HG02678 (cell line): ENCODE measurements around the gene SUGP1.

Experiments
- ATAC-seq: cut with Tn5 transposase; IDR thresholded peaks from one replicate; pipeline ENCODE4 v1.9.1; 2021; ENCODE audit warnings: mild to moderate bottlenecking, moderate library complexity; ENCODE audit not compliant: unreplicated experiment

Gene SUGP1

DNA sequence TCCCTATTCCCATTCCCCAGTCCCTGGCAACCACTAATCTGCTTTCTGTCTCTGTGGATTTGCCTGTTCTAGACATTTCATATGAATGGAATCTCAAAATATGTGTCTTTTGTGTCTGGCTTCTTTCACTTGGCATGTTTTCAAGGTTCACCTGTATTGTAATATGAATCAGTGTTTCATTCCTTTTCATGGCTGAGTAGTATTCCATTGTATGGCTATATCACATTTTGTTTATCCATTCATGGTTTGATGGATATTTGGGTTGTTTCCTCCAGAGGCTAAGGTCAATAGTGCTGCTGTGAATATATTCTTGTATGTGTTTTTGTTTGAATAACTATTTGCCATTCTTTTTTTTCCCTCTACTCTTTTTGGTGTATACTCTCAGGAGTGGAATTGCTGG is 84.1 kb downstream of the SUGP1 start:
- ATAC-seq, result no peak

DNA sequence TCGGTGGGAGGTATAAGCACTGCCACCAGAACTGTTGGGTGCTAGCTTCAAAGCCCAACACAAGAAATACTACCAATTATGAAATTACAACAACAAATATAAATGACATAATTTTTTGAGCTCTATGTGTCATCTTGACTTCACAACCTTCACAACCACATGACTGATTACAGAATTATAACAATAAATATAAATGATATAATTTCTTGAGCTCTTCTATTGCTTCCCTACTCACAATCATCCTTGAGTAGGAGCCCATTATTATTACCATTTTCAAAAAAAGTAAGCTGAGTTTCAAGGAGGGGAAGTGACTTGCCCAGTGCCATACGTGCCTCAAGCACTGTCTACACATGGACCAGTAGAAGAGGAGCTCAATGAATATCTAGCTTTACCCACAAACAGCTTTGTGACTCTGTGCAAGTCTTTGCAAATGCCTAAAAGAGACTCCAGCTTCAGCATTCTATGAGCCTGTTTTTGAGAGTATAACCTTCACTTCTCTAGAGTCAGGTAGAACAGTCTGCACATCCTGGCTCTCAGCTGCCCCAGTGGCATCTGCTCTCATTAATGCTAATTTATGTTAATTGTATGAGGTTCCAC is 86.0 kb downstream of the SUGP1 start:
- ATAC-seq, result no peak

DNA sequence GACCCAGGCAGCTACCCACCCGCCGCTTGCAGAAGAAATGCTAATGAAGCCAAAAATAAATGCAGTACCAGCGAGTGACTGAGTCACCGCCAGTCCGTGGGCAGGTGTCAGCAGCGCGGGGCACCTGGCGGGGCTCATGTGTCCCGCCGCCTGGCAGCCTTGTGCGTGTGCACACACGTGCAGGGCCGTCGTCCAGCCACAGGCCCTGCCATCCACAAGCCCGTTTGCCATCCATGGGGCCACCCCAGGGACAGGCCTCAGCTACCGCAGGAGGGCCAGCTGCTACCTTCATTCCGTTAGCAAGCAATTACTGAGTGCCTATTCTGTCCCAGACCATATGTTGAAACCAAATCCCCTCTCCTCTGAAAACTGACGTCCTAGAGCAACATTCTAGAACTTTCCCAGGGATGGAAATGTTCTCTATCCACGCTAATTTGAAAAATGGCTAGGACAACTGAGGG is 88.0 kb downstream of the SUGP1 start:
- no peak for ATAC-seq

DNA sequence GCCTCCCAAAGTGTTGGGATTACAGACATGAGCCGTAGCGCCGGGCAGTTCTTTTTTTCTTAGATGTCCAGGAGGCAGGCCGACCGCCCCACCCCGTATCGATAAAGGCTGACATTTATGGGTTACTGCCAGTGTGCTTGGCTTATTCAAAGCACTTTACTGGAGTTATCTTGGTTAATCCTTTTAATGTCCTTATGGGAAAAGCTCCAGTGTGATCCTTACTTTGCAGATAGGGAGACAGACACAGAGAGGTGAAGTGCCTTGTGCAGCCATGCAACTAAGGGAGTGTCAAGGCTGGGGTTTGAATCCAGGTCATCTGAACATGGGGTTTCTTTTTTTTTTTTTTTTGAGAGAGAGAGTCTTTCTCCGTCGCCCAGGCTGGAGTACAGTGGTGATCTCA is 89.3 kb downstream of the SUGP1 start:
- ATAC-seq, result no peak

DNA sequence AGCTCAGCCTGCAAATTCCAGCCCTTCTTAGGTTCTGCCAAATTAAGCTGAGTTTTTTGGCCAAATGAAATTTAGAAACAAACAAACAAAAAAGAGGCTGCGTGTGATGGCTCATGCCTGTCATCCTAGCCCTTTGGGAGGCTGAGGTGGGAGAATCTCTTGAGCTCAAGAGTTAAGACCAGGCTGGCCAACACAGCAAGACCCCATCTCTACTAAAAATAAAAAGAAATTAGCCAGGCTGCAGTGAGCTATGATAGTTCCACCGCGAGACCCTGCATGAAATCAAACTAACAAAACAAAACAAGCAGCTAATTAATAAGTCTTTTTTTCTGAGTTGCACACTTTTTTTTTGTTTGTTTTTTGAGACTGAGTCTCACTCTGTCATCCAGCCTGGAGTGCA is 90.6 kb downstream of the SUGP1 start:
- no peak for ATAC-seq

DNA sequence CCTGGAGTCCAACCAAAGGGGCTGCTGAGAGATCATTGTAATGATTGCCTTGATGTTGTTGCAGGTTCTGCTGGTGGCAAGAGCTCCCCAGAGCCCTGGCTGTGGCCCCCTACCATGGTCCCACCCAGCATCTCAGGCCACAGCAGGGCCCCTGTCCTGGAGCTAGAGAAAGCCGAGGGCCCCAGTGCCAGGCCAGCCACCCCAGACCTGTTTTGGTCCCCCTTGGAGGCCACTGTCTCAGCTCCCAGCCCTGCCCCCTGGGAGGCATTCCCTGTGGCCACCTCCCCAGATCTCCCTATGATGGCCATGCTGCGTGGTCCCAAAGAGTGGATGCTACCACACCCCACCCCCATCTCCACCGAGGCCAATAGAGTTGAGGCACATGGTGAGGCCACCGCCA is 93.1 kb downstream of the SUGP1 start:
- no peak for ATAC-seq

DNA sequence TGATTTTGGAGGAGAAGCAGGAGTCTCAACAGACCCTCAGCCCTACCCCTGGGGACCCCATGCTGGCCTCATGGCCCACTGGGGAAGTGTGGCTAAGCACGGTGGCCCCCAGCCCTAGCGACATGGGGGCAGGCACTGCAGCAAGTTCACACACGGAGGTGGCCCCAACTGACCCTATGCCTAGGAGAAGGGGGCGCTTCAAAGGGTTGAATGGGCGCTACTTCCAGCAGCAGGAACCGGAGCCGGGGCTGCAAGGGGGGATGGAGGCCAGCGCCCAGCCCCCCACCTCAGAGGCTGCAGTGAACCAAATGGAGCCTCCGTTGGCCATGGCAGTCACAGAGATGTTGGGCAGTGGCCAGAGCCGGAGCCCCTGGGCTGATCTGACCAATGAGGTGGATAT is 93.6 kb downstream of the SUGP1 start:
- no peak for ATAC-seq

DNA sequence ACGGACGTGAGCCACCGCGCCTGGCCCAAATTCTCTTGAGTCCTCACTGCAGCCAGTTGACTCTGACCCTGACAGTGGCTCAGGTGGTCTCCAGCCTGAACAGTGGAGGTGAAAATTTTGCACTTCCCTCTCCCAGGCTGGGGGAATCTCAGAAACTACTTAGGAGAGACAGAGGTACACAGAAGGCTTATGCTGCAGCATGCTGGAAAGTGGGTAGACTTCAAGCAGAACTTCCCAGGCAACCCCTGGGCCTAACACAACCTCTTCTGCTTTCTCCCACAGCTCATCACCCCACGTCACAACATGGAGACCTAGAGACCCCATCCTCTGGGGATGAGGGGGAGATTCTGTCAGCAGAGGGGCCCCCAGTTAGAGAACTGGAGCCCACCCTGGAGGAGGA is 94.1 kb downstream of the SUGP1 start:
- ATAC-seq, result no peak
